GM23338 (cell line): Measurements from ENCODE around the gene FER. TPM values are rescaled to one million over a fixed set of nuclear protein-coding genes. Genes with fewer than 3 reads are reported as not detected.

ENCODE experiments used
- ATAC-seq: fragments of 200-7000 bp; cut with Tn5 transposase; 3 replicates; pipeline ENCODE4 v1.9.1; 2020
- DNase-seq: peaks from one replicate; pipeline ENCODE4 v3.0.0-alpha.2; 2015; ENCODE audit warnings: low spot score
- H2AFZ ChIP-seq: fragments of 200-600 bp; sonication (generic); 2 replicates; pipeline ENCODE4 v1.8.0; 2016; ENCODE audit warnings: antibody characterized with exemption, mild to moderate bottlenecking, moderate library complexity
- H3F3A ChIP-seq: fragments of 200-600 bp; sonication (generic); replicated peaks from 2 replicates; pipeline ENCODE4 v1.8.0; 2017; ENCODE audit warnings: antibody characterized with exemption, mixed run types, low read depth
- H3K27ac ChIP-seq: fragments of 200-600 bp; sonication (generic); 2 replicates; pipeline ENCODE4 v1.6.1; 2016; ENCODE audit warnings: low read depth
- H3K27me3 ChIP-seq: fragments of 200-600 bp; sonication (generic); 2 replicates; pipeline ENCODE4 v1.8.0; 2016; ENCODE audit warnings: mild to moderate bottlenecking, mixed run types, moderate library complexity; ENCODE audit not compliant: insufficient read depth
- H3K36me3 ChIP-seq: fragments of 200-600 bp; sonication (generic); 2 replicates; pipeline ENCODE4 v1.8.0; 2016; ENCODE audit warnings: mild to moderate bottlenecking; ENCODE audit not compliant: insufficient read depth
- H3K4me1 ChIP-seq: fragments of 200-600 bp; sonication (generic); 2 replicates; pipeline ENCODE4 v1.8.0; 2016; ENCODE audit warnings: mild to moderate bottlenecking, moderate library complexity; ENCODE audit not compliant: insufficient read depth
- H3K4me2 ChIP-seq: fragments of 200-600 bp; sonication (generic); 2 replicates; pipeline ENCODE4 v1.7.1; 2017; ENCODE audit warnings: mixed run types
- H3K4me3 ChIP-seq: fragments of 200-600 bp; sonication (generic); 2 replicates; pipeline ENCODE4 v1.6.1; 2016; ENCODE audit warnings: mixed run types
- H3K79me2 ChIP-seq: fragments of 200-600 bp; sonication (generic); replicated peaks from 2 replicates; pipeline ENCODE4 v1.8.0; 2017; ENCODE audit warnings: mild to moderate bottlenecking; ENCODE audit not compliant: insufficient read depth
- H3K9me2 ChIP-seq: fragments of 200-600 bp; sonication (generic); 2 replicates; pipeline ENCODE4 v1.8.0; 2017; ENCODE audit not compliant: insufficient read depth
- H4K20me1 ChIP-seq: fragments of 200-600 bp; sonication (generic); replicated peaks from 2 replicates; pipeline ENCODE4 v1.8.0; 2017; ENCODE audit warnings: mild to moderate bottlenecking; ENCODE audit not compliant: insufficient read depth
- H3K27ac Mint-ChIP-seq: 2 replicates; pipeline ENCODE4 v1.8.0; 2020; ENCODE audit warnings: inconsistent platforms, mild to moderate bottlenecking, moderate library complexity, mixed read lengths
- H3K27me3 Mint-ChIP-seq: 3 replicates; pipeline ENCODE4 v1.8.0; 2022; ENCODE audit warnings: low read depth, mild to moderate bottlenecking, moderate library complexity, mixed read lengths, inconsistent platforms; ENCODE audit not compliant: insufficient read depth, poor library complexity
- H3K36me3 Mint-ChIP-seq: 3 replicates; pipeline ENCODE4 v1.8.0; 2021; ENCODE audit warnings: low read depth, mild to moderate bottlenecking, inconsistent platforms, moderate library complexity, mixed read lengths
- H3K4me1 Mint-ChIP-seq: 3 replicates; pipeline ENCODE4 v1.8.0; 2020; ENCODE audit warnings: mild to moderate bottlenecking, inconsistent platforms, mixed read lengths
- H3K4me3 Mint-ChIP-seq: 3 replicates; pipeline ENCODE4 v1.8.0; 2021; ENCODE audit warnings: moderate library complexity, mild to moderate bottlenecking, inconsistent platforms, mixed read lengths
- H3K9me3 Mint-ChIP-seq: 3 replicates; pipeline ENCODE4 v1.8.0; 2020; ENCODE audit warnings: moderate library complexity, mild to moderate bottlenecking, inconsistent platforms, mixed read lengths
- CTCF ChIP-seq, 2 experiments: fragments of 200-600 bp in 1 of 2; sonication (generic) in 1 of 2; conservative IDR thresholded peaks; 2 replicates each; pipeline versions ENCODE4 v1.5.1 to v1.6.1; 2016 to 2017; ENCODE audit warnings: antibody characterized with exemption in 2 of 2, low read depth in 2 of 2, mild to moderate bottlenecking in 2 of 2, moderate library complexity in 1 of 2
- EZH2 ChIP-seq: fragments of 200-600 bp; sonication (generic); IDR thresholded peaks from one replicate; pipeline ENCODE4 v1.8.0; 2017; ENCODE audit warnings: antibody characterized with exemption, mild to moderate bottlenecking, low read depth; ENCODE audit not compliant: unreplicated experiment
- EZH2phosphoT487 ChIP-seq: fragments of 200-600 bp; sonication (generic); IDR thresholded peaks from one replicate; pipeline ENCODE4 v1.8.1; 2018; ENCODE audit warnings: antibody characterized with exemption; ENCODE audit not compliant: unreplicated experiment
- JUNB ChIP-seq: IDR thresholded peaks from one replicate; pipeline ENCODE4 v1.6.1; 2016; ENCODE audit warnings: antibody characterized with exemption; ENCODE audit not compliant: unreplicated experiment
- NANOG ChIP-seq: IDR thresholded peaks from 2 replicates; pipeline ENCODE4 v1.6.1; 2016; ENCODE audit warnings: antibody characterized with exemption, borderline replicate concordance
- POLR2AphosphoS5 ChIP-seq: IDR thresholded peaks from 2 replicates; pipeline ENCODE4 v1.6.1; 2016; ENCODE audit warnings: antibody characterized with exemption, low read depth
- REST ChIP-seq: IDR thresholded peaks from one replicate; pipeline ENCODE4 v1.6.1; 2018; ENCODE audit warnings: antibody characterized with exemption; ENCODE audit not compliant: unreplicated experiment
- STAT1 ChIP-seq: IDR thresholded peaks from one replicate; pipeline ENCODE4 v1.6.1; 2016; ENCODE audit warnings: antibody characterized with exemption; ENCODE audit not compliant: unreplicated experiment
- ZNF114 ChIP-seq: fragments of 250-450 bp; sonication (Bioruptor Pico); IDR thresholded peaks from 2 replicates; pipeline ENCODE4 v1.5.0; 2020; ENCODE audit warnings: mild to moderate bottlenecking, moderate library complexity
- ZNF331 ChIP-seq: fragments of 250-450 bp; sonication (Bioruptor Pico); IDR thresholded peaks from 2 replicates; pipeline ENCODE4 v1.5.0; 2020; ENCODE audit warnings: low read depth, mild to moderate bottlenecking, moderate library complexity
- ZNF462 ChIP-seq: fragments of 250-450 bp; sonication (Bioruptor Pico); IDR thresholded peaks from 2 replicates; pipeline ENCODE4 v1.5.0; 2020; ENCODE audit warnings: mild to moderate bottlenecking, moderate library complexity
- polyA plus RNA-seq: library from polyadenylated mRNA; unstranded; fragments of >200 nt; fragmentation: Nextera tagmentation; extraction: Ambion mirVana; gene quantifications from 2 replicates; pipeline ENCODE4 v1.2.1, GENCODE V29; 2016
- total RNA-seq: library from RNA; depleted of rRNA; stranded (reverse); fragments of >200 nt; shearing (Covaris generic); gene quantifications from 2 replicates; pipeline ENCODE4 v1.2.3, GENCODE V29; 2014

The FER gene
- total and polyA plus RNA-seq, 2 experiments from 2014 or later = 17.4 to 34.8 TPM

GRCh38 chr5:109230369-109230768, 482.7 kb downstream of the FER start:
- Histone ChIP-seq H3F3A (no peaks in the 10 kb centered on the region), H3K79me2 (no peaks in the 10 kb centered on the region), H2AFZ (no peak overlapping the region), H3K4me2 (no peak overlapping the region), H4K20me1 (no peaks in the 10 kb centered on the region), H3K27me3 (no peaks in the 10 kb centered on the region), H3K4me3 (no peak overlapping the region), H3K9me2 (peaks cover 16% of the 10 kb centered on the region; the same call in 1 of the 2 replicates), H3K36me3 (no peaks in the 10 kb centered on the region), H3K27ac (no peak overlapping the region), H3K4me1 (no peaks in the 10 kb centered on the region)
- DNase-seq (no peak), ATAC-seq (no peak)
- no peak for TF ChIP-seq JUNB
- TF ChIP-seq CTCF (conservative IDR thresholded peaks at IDR 0.05; ENCODE audit: low read depth in 2 of 2) = peak in 1 of 2 experiments; percentile 43; a peak in 2 of 4 replicates
- TF ChIP-seq ZNF114 (CRISPR knock-in tag) = no peak
- H3K27ac Mint-ChIP-seq = no peak overlapping the region
- no peaks in the 10 kb centered on the region for H3K4me1 Mint-ChIP-seq
- peaks cover 4% of the 10 kb centered on the region; the same call in 1 of the 3 replicates for H3K36me3 Mint-ChIP-seq
- no peak overlapping the region for H3K4me3 Mint-ChIP-seq
- no peaks in the 10 kb centered on the region; the same call in 1 of the 3 replicates for H3K9me3 Mint-ChIP-seq
- H3K27me3 Mint-ChIP-seq = no peaks in the 10 kb centered on the region

- no peaks in the 10 kb centered on the region for H3K36me3 ChIP-seq
- ATAC-seq (no peak), DNase-seq (no peak)
- Mint-ChIP-seq H3K4me3 (no peak overlapping the region), H3K4me1 (no peaks in the 10 kb centered on the region), H3K27ac (no peak overlapping the region), H3K27me3 (no peaks in the 10 kb centered on the region), H3K9me3 (peaks cover 6% of the 10 kb centered on the region), H3K36me3 (peaks cover 4% of the 10 kb centered on the region; the same call in 1 of the 3 replicates)
- no peaks in the 10 kb centered on the region for H4K20me1 ChIP-seq
- no peaks in the 10 kb centered on the region for H3K79me2 ChIP-seq
- peaks cover 16% of the 10 kb centered on the region; the same call in 1 of the 2 replicates for H3K9me2 ChIP-seq
- H2AFZ ChIP-seq = peak overlapping the region; percentile 7; the same call in 1 of the 2 replicates
- no peak overlapping the region for H3K4me3 ChIP-seq
- H3F3A ChIP-seq = no peaks in the 10 kb centered on the region
- no peaks in the 10 kb centered on the region for H3K27me3 ChIP-seq
- H3K27ac ChIP-seq = no peak overlapping the region
- H3K4me2 ChIP-seq = no peak overlapping the region
- H3K4me1 ChIP-seq = no peaks in the 10 kb centered on the region
- no peak for TF ChIP-seq EZH2
- no peak for TF ChIP-seq EZH2phosphoT487
- TF ChIP-seq JUNB = no peak
- TF ChIP-seq REST = no peak
- no peak for TF ChIP-seq NANOG
- TF ChIP-seq STAT1 = no peak
- no peak for TF ChIP-seq ZNF331 (CRISPR knock-in tag)
- no peak for TF ChIP-seq POLR2AphosphoS5
- no peak for TF ChIP-seq ZNF462 (CRISPR knock-in tag)
Measured at GRCh38 chr5:109231331-109231730, 483.6 kb downstream of the FER start.
